Tibial artery (tissue), 4 donors: ENCODE measurements around the gene LSM14A.

Experiments
- DNase-seq, 2 donors: peaks; one replicate each; pipeline ENCODE4 v3.0.0-alpha.2; 2019
- H3K27ac ChIP-seq, 2 donors: fragments of 200-600 bp; sonication (generic) in 1 of 2; 1 replicate in 1 of 2; 2 replicates in 1 of 2; pipeline ENCODE4 v1.5.1; 2018 to 2019; ENCODE audit warnings: mild to moderate bottlenecking in 1 of 2
- H3K27me3 ChIP-seq, 2 donors: fragments of 200-600 bp; sonication (generic) in 1 of 2; one replicate each; pipeline versions ENCODE4 v1.5.1 to v1.6.0; 2016 to 2019
- H3K36me3 ChIP-seq, 3 donors: fragments of 200-600 bp; sonication (generic) in 2 of 3; one replicate each; pipeline ENCODE4 v1.5.1; 2016 to 2019; ENCODE audit warnings: mild to moderate bottlenecking in 2 of 3
- H3K4me1 ChIP-seq, 4 donors: fragments of 200-600 bp; sonication (generic) in 2 of 4; 1 replicate in 3 of 4; 2 replicates in 1 of 4; pipeline ENCODE4 v1.5.1; 2016 to 2019
- H3K4me3 ChIP-seq, 2 donors: fragments of 200-600 bp; sonication (generic) in 1 of 2; 1 replicate in 1 of 2; 2 replicates in 1 of 2; pipeline ENCODE4 v1.5.1; 2018 to 2019; ENCODE audit warnings: mild to moderate bottlenecking in 2 of 2
- H3K9me3 ChIP-seq, 3 donors: fragments of 200-600 bp; sonication (generic) in 1 of 3; one replicate each; pipeline ENCODE4 v1.5.1; 2016 to 2019
- CTCF ChIP-seq, 2 experiments: fragments of 200-600 bp in 1 of 2; fragments of 450-650 bp in 1 of 2; IDR thresholded peaks; one replicate each; pipeline ENCODE4 v1.5.1; 2017 to 2019; ENCODE audit warnings: antibody characterized with exemption in 2 of 2, mild to moderate bottlenecking in 1 of 2, moderate library complexity in 1 of 2
- intact Hi-C: fragments of 100-400 bp; cut with DNase I; formaldehyde crosslinking; loops from one replicate; pipeline ENCODE4 v1.15.0; 2023; ENCODE audit warnings: low total_unique reads

The LSM14A gene

DNA sequence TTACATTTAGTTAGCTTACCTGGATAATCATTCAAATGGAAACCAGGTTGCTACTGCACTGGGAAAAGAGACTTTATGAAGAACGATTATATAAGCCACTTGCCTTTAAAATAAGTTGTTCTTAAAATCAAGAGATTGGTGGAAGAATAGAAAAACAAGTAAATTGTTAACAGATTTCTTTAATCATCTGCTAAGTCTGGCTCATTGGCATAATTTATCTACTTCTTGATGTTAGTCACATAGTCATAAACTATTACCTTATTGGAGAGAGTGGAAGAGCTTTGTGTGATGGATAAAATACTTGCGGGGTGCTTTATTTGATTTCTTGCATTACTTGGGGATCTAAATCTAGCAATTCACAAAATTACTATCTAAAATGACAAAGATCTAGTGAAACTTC is 6.8 kb downstream of the LSM14A start:
- H3K27me3 ChIP-seq, result no peaks in the 10 kb centered on the region
- H3K27ac ChIP-seq, result peak overlapping the region; percentile 25 to 50
- H3K4me1 ChIP-seq, result peaks cover 0 to 99% (median 66%) of the 10 kb centered on the region in 4 donors
- no peak for DNase-seq
- intact Hi-C loops, result no loop called here
- TF ChIP-seq CTCF (IDR thresholded peaks at IDR 0.05), result no peak
- H3K4me3 ChIP-seq, result no peak overlapping the region
- H3K36me3 ChIP-seq, result peaks cover 0 to 8% (median 0%) of the 10 kb centered on the region in 3 donors
- no peaks in the 10 kb centered on the region for H3K9me3 ChIP-seq

- intact Hi-C loops, result no loop called here
These were observed 8.0 kb downstream of the LSM14A start for GRCh38 chr19:34180273-34180672.

GRCh38 chr19:34180709-34181108 is 8.4 kb downstream of the LSM14A start:
- intact Hi-C loops, result no loop called here
- TF ChIP-seq CTCF (IDR thresholded peaks at IDR 0.05), result no peak
- Histone ChIP-seq H3K4me3 (no peak overlapping the region), H3K36me3 (peaks cover 0 to 8% (median 0%) of the 10 kb centered on the region in 3 donors), H3K27me3 (no peaks in the 10 kb centered on the region), H3K27ac (no peak overlapping the region), H3K9me3 (no peaks in the 10 kb centered on the region), H3K4me1 (peaks cover 0 to 99% (median 66%) of the 10 kb centered on the region in 4 donors)
- no peak for DNase-seq

More at GRCh38 chr19:34180273-34180672, 8.0 kb downstream of the LSM14A start:
- H3K27ac ChIP-seq, result peak overlapping the region in 1 of 2 donors; percentile 25
- TF ChIP-seq CTCF (IDR thresholded peaks at IDR 0.05), result no peak
- no peaks in the 10 kb centered on the region for H3K9me3 ChIP-seq
- no peak overlapping the region for H3K4me3 ChIP-seq
- no peaks in the 10 kb centered on the region for H3K27me3 ChIP-seq
- H3K36me3 ChIP-seq, result peaks cover 0 to 8% (median 0%) of the 10 kb centered on the region in 3 donors
- no peak for DNase-seq
- peaks cover 0 to 99% (median 64%) of the 10 kb centered on the region in 4 donors for H3K4me1 ChIP-seq

DNA sequence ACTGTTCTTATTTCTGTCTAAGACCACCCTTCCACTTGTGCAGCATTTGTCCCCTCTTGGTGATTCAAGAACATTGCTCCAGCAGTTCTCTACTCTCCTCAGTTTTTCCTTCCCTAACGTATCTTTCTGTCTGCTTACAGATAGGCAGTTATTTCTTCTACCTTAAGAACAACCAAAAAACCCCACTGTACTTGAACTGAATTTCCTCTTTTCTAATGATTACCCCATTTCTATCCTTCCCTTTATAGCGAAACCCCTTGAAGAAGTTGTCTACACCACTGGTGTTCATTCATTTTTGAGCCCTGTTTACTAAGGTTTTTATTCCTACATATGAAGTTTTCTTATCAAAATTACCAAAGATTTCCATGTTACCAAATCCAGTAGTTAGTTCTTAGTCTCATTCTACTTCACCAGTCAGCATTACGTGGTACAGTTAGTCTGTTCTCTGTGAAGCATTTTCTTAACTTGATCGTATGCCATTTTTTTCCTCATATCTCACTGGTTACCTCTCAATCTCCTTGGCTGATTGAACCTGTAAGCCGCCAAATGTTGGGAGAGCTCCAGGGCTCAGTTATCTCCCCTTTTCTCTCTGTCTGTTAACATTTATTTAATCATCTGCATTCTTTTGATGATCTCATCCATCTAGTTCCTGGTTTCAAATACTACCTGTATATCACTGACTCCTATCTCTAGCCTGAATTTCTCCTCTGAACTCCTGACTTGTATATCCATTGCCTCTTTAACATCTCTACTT is 9.0 kb downstream of the LSM14A start:
- TF ChIP-seq CTCF (IDR thresholded peaks at IDR 0.05), result no peak
- H3K4me3 ChIP-seq, result no peak overlapping the region
- DNase-seq, result no peak
- H3K27ac ChIP-seq, result no peak overlapping the region
- no peaks in the 10 kb centered on the region for H3K9me3 ChIP-seq
- H3K36me3 ChIP-seq, result peaks cover 0 to 8% (median 0%) of the 10 kb centered on the region in 3 donors
- intact Hi-C loops, result no loop called here
- no peaks in the 10 kb centered on the region for H3K27me3 ChIP-seq
- H3K4me1 ChIP-seq, result peaks cover 0 to 99% (median 67%) of the 10 kb centered on the region in 4 donors

DNA sequence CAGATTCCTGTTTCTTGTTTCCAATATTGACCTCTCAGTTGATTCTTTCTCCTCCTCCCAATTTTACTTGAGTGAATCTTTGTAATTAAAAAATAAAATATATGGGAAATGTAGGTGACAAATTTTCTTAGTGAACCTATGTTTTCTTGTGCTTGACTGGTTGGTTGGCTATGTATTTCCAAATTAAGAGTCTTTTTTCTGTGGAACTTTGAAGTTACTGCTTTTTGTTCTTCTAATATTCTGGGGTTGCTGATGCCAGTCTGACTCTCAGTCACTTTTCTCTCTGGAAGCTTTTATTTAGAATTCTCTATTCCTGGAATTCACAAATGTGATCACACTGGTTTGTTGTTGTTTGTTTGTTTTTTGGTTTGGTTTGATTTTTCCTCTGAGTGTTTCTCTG is 9.8 kb downstream of the LSM14A start:
- Histone ChIP-seq H3K27ac (no peak overlapping the region), H3K36me3 (peaks cover 0 to 8% (median 0%) of the 10 kb centered on the region in 3 donors), H3K4me3 (no peak overlapping the region), H3K27me3 (no peaks in the 10 kb centered on the region), H3K4me1 (peaks cover 0 to 99% (median 64%) of the 10 kb centered on the region in 4 donors), H3K9me3 (no peaks in the 10 kb centered on the region)
- no peak for DNase-seq
- TF ChIP-seq CTCF (IDR thresholded peaks at IDR 0.05), result no peak
- intact Hi-C loops, result no loop called here
